K562 (cell line): ENCODE measurements around the gene RNASEH1. TPM values are rescaled to one million over a fixed set of nuclear protein-coding genes. Genes with fewer than 3 reads are reported as not detected.
A peak's percentile ranks its signal among the peaks of the same experiment; 100 is the strongest.

Experiments used
- BCL6 ChIP-seq: fragments of 250-450 bp; sonication (Bioruptor Pico); IDR thresholded peaks from 2 replicates; pipeline ENCODE4 v1.4.0; 2020
- EHMT2 ChIP-seq: fragments of 450-650 bp; IDR thresholded peaks from 2 replicates; pipeline ENCODE4 v1.6.1; 2018; ENCODE audit warnings: antibody characterized with exemption
- FOXK1 ChIP-seq: sonication (generic); formaldehyde crosslinking; IDR thresholded peaks from 2 replicates; pipeline ENCODE4 v1.8.0; 2022; ENCODE audit warnings: missing genetic modification reagents, mild to moderate bottlenecking, borderline replicate concordance
- NFXL1 ChIP-seq: fragments of 450-650 bp; formaldehyde crosslinking; IDR thresholded peaks from 2 replicates; pipeline ENCODE4 v1.4.0; 2021; ENCODE audit warnings: mild to moderate bottlenecking
- RB1 ChIP-seq: fragments of 450-650 bp; IDR thresholded peaks from 2 replicates; pipeline ENCODE4 v1.6.1; 2017; ENCODE audit warnings: low read depth, mild to moderate bottlenecking
- STAT5A ChIP-seq: IDR thresholded peaks from 2 replicates; pipeline ENCODE4 v1.6.1; 2012; ENCODE audit warnings: low read length, inconsistent platforms, borderline replicate concordance
- XRCC5 ChIP-seq: fragments of 200-400 bp; formaldehyde crosslinking; IDR thresholded peaks from 2 replicates; pipeline ENCODE4 v1.6.1; 2017; ENCODE audit warnings: low read depth, mild to moderate bottlenecking, low read length
- ZNF347 ChIP-seq: fragments of 450-650 bp; formaldehyde crosslinking; IDR thresholded peaks from 2 replicates; pipeline ENCODE4 v1.4.0; 2020; ENCODE audit warnings: low read depth, mild to moderate bottlenecking, moderate library complexity
- polyA plus RNA-seq, 8 experiments: library from polyadenylated mRNA; depleted of rRNA in 4 of 8; stranded (reverse) in 5 of 8; unstranded in 3 of 8; fragments of >200 nt; fragmentation: Nextera tagmentation in 2 of 8; fragmentation: Illumina TruSeq in 1 of 8; extraction: Ambion mirVana in 2 of 8; extraction: Trizol in 1 of 8; gene quantifications; 2 replicates each; pipeline versions ENCODE4 v1.2.1 to v1.2.3, GENCODE V29; 2011 to 2014; ENCODE audit warnings: inconsistent platforms in 1 of 8, missing spikeins in 1 of 8
- total RNA-seq, 7 experiments: library from RNA; depleted of rRNA in 6 of 7; stranded (reverse); fragments of >200 nt in 6 of 7; fragmentation: Illumina TruSeq in 2 of 7; extraction: Trizol in 2 of 7; gene quantifications; 2 replicates each; pipeline versions ENCODE4 v1.2.1 to v1.2.3, GENCODE V29; 2011 to 2021; ENCODE audit warnings: low replicate concordance in 1 of 7
- TF ChIP-seq, protein P1 (sequence below): sonication (generic); formaldehyde crosslinking; IDR thresholded peaks from 2 replicates; pipeline ENCODE4 v1.8.0; 2023; ENCODE audit warnings: missing genetic modification reagents, mild to moderate bottlenecking, borderline replicate concordance
- TF ChIP-seq, protein P2 (sequence below): fragments of 450-650 bp; formaldehyde crosslinking; IDR thresholded peaks from 2 replicates; pipeline ENCODE4 v1.4.0; 2022; ENCODE audit warnings: mild to moderate bottlenecking, moderate library complexity
- TF ChIP-seq, protein P3 (sequence below): fragments of 450-650 bp; IDR thresholded peaks from 2 replicates; pipeline ENCODE4 v1.6.1; 2016; ENCODE audit warnings: low read depth

RNASEH1 gene
- total and polyA plus RNA-seq, 9 of the 15 experiments (the other 6 are each of a cell fraction or from before 2014, with no cell fraction given) = 25.7 to 47.5 (median 42.8) TPM

GRCh38 chr2:3594493-3595281, 36.6 kb upstream of the RNASEH1 start, which contains the start of gene COLEC11 (continued):
- TF ChIP-seq, protein P1, sequence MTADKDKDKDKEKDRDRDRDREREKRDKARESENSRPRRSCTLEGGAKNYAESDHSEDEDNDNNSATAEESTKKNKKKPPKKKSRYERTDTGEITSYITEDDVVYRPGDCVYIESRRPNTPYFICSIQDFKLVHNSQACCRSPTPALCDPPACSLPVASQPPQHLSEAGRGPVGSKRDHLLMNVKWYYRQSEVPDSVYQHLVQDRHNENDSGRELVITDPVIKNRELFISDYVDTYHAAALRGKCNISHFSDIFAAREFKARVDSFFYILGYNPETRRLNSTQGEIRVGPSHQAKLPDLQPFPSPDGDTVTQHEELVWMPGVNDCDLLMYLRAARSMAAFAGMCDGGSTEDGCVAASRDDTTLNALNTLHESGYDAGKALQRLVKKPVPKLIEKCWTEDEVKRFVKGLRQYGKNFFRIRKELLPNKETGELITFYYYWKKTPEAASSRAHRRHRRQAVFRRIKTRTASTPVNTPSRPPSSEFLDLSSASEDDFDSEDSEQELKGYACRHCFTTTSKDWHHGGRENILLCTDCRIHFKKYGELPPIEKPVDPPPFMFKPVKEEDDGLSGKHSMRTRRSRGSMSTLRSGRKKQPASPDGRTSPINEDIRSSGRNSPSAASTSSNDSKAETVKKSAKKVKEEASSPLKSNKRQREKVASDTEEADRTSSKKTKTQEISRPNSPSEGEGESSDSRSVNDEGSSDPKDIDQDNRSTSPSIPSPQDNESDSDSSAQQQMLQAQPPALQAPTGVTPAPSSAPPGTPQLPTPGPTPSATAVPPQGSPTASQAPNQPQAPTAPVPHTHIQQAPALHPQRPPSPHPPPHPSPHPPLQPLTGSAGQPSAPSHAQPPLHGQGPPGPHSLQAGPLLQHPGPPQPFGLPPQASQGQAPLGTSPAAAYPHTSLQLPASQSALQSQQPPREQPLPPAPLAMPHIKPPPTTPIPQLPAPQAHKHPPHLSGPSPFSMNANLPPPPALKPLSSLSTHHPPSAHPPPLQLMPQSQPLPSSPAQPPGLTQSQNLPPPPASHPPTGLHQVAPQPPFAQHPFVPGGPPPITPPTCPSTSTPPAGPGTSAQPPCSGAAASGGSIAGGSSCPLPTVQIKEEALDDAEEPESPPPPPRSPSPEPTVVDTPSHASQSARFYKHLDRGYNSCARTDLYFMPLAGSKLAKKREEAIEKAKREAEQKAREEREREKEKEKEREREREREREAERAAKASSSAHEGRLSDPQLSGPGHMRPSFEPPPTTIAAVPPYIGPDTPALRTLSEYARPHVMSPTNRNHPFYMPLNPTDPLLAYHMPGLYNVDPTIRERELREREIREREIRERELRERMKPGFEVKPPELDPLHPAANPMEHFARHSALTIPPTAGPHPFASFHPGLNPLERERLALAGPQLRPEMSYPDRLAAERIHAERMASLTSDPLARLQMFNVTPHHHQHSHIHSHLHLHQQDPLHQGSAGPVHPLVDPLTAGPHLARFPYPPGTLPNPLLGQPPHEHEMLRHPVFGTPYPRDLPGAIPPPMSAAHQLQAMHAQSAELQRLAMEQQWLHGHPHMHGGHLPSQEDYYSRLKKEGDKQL (CRISPR knock-in tag) = no peak
- no peak for TF ChIP-seq ZNF347 (CRISPR knock-in tag)
- TF ChIP-seq, protein P2, sequence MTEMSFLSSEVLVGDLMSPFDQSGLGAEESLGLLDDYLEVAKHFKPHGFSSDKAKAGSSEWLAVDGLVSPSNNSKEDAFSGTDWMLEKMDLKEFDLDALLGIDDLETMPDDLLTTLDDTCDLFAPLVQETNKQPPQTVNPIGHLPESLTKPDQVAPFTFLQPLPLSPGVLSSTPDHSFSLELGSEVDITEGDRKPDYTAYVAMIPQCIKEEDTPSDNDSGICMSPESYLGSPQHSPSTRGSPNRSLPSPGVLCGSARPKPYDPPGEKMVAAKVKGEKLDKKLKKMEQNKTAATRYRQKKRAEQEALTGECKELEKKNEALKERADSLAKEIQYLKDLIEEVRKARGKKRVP (CRISPR knock-in tag) = no peak
- TF ChIP-seq BCL6 (CRISPR knock-in tag) = no peak
- TF ChIP-seq, protein P3, sequence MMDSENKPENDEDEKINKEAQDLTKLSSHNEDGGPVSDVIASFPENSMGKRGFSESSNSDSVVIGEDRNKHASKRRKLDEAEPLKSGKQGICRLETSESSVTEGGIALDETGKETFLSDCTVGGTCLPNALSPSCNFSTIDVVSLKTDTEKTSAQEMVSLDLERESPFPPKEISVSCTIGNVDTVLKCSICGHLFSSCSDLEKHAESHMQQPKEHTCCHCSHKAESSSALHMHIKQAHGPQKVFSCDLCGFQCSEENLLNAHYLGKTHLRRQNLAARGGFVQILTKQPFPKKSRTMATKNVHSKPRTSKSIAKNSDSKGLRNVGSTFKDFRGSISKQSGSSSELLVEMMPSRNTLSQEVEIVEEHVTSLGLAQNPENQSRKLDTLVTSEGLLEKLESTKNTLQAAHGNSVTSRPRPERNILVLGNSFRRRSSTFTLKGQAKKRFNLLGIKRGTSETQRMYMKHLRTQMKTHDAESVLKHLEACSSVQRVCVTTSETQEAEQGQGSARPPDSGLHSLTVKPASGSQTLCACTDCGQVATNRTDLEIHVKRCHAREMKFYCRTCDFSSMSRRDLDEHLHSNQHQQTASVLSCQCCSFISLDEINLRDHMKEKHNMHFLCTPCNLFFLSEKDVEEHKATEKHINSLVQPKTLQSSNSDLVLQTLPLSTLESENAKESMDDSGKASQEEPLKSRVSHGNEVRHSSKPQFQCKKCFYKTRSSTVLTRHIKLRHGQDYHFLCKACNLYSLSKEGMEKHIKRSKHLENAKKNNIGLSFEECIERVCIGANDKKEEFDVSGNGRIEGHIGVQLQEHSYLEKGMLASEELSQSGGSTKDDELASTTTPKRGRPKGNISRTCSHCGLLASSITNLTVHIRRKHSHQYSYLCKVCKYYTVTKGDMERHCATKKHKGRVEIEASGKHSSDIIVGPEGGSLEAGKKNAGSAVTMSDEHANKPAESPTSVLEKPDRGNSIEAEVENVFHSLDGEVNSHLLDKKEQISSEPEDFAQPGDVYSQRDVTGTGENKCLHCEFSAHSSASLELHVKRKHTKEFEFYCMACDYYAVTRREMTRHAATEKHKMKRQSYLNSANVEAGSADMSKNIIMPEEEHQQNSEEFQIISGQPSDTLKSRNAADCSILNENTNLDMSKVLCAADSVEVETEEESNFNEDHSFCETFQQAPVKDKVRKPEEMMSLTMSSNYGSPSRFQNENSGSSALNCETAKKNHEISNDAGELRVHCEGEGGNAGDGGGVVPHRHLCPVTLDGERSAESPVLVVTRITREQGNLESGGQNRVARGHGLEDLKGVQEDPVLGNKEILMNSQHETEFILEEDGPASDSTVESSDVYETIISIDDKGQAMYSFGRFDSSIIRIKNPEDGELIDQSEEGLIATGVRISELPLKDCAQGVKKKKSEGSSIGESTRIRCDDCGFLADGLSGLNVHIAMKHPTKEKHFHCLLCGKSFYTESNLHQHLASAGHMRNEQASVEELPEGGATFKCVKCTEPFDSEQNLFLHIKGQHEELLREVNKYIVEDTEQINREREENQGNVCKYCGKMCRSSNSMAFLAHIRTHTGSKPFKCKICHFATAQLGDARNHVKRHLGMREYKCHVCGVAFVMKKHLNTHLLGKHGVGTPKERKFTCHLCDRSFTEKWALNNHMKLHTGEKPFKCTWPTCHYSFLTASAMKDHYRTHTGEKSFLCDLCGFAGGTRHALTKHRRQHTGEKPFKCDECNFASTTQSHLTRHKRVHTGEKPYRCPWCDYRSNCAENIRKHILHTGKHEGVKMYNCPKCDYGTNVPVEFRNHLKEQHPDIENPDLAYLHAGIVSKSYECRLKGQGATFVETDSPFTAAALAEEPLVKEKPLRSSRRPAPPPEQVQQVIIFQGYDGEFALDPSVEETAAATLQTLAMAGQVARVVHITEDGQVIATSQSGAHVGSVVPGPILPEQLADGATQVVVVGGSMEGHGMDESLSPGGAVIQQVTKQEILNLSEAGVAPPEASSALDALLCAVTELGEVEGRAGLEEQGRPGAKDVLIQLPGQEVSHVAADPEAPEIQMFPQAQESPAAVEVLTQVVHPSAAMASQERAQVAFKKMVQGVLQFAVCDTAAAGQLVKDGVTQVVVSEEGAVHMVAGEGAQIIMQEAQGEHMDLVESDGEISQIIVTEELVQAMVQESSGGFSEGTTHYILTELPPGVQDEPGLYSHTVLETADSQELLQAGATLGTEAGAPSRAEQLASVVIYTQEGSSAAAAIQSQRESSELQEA = no peak
- TF ChIP-seq RB1 = peak; percentile 63; the same call in 1 of the 2 replicates
- TF ChIP-seq FOXK1 (CRISPR knock-in tag) = no peak
- TF ChIP-seq NFXL1 (CRISPR knock-in tag) = no peak
- no peak for TF ChIP-seq XRCC5
- TF ChIP-seq EHMT2 = no peak
- no peak for TF ChIP-seq STAT5A
